Measurements from ENCODE around the gene RAPGEF6. TPM values are rescaled to one million over a fixed set of nuclear protein-coding genes. Genes with fewer than 3 reads are reported as not detected.
"Not testable (repeated sequence)": the region's sequence is repeated elsewhere in the genome, so short reads cannot be mapped to it uniquely, and the experiment has no call there.

Gene RAPGEF6
- total RNA-seq, 2 donors from 2014 or later: 36.5 to 37.3 TPM

GRCh38 chr5:131615957-131616356 is 19.1 kb downstream of the RAPGEF6 start:
- Mint-ChIP-seq H3K4me1 (ENCODE audit: low read depth) (peaks cover 45% of the 10 kb centered on the region), H3K27ac (no peak overlapping the region), H3K9me3 (peaks cover 0 to 2% of the 10 kb centered on the region in 2 donors), H3K27me3 (ENCODE audit: low read depth) (no peaks in the 10 kb centered on the region), H3K4me3 (no peak overlapping the region), H3K36me3 (ENCODE audit: insufficient read depth in 2 of 2) (peaks cover 2 to 11% of the 10 kb centered on the region in 2 donors)
- ATAC-seq (replicated peaks in 1 of 2) (no peak), DNase-seq (no peak)

- Mint-ChIP-seq H3K4me1 (ENCODE audit: low read depth) (peaks cover 39% of the 10 kb centered on the region), H3K9me3 (peaks cover 0 to 4% of the 10 kb centered on the region in 2 donors), H3K27ac (no peak overlapping the region), H3K36me3 (ENCODE audit: insufficient read depth in 2 of 2) (peaks cover 2 to 11% of the 10 kb centered on the region in 2 donors), H3K27me3 (ENCODE audit: low read depth) (no peaks in the 10 kb centered on the region), H3K4me3 (no peak overlapping the region)
- ATAC-seq (replicated peaks in 1 of 2) (no peak), DNase-seq (no peak)
Observed at GRCh38 chr5:131613423-131613822, 21.6 kb downstream of the RAPGEF6 start.

GRCh38 chr5:131611064-131611381 is 24.0 kb downstream of the RAPGEF6 start:
- Mint-ChIP-seq H3K4me1 (ENCODE audit: low read depth) (peaks cover 36% of the 10 kb centered on the region), H3K4me3 (no peak overlapping the region), H3K27me3 (ENCODE audit: low read depth) (no peaks in the 10 kb centered on the region), H3K27ac (no peak overlapping the region), H3K9me3 (peaks cover 0 to 4% of the 10 kb centered on the region in 2 donors), H3K36me3 (ENCODE audit: insufficient read depth in 2 of 2) (peaks cover 2 to 8% of the 10 kb centered on the region in 2 donors)
- ATAC-seq (replicated peaks in 1 of 2) (no peak), DNase-seq (no peak)

- ATAC-seq (replicated peaks in 1 of 2) (no peak), DNase-seq (no peak)
- Mint-ChIP-seq H3K27me3 (ENCODE audit: low read depth) (no peaks in the 10 kb centered on the region), H3K27ac (no peak overlapping the region), H3K36me3 (ENCODE audit: insufficient read depth in 2 of 2) (peaks cover 2 to 8% of the 10 kb centered on the region in 2 donors), H3K4me3 (no peak overlapping the region), H3K4me1 (ENCODE audit: low read depth) (peaks cover 35% of the 10 kb centered on the region), H3K9me3 (peaks cover 0 to 4% of the 10 kb centered on the region in 2 donors)
Observed at GRCh38 chr5:131610198-131611063, 24.6 kb downstream of the RAPGEF6 start.

DNA sequence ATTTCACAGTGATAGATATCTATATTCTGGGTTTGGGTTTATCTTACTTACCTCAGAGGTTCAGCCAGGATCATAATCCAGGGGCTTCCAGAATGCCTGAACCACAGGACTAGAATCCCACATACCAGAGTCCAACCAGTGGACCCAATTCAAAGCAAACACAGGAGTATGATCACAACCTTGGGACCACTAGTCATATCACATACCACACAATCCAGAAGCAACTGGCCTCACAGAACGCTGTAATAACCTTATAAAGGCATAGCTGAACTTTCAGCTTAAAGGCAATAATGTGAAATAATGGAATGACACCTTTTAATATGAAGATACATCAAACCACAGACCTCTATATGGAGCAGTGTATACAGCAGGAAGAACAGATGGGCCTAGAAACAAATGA is 25.3 kb downstream of the RAPGEF6 start:
- Mint-ChIP-seq H3K4me3 (no peak overlapping the region), H3K9me3 (peaks cover 0 to 4% of the 10 kb centered on the region in 2 donors), H3K27me3 (ENCODE audit: low read depth) (no peaks in the 10 kb centered on the region), H3K36me3 (ENCODE audit: insufficient read depth in 2 of 2) (peaks cover 2 to 8% of the 10 kb centered on the region in 2 donors), H3K27ac (no peak overlapping the region), H3K4me1 (ENCODE audit: low read depth) (peaks cover 40% of the 10 kb centered on the region)
- ATAC-seq (replicated peaks in 1 of 2) (no peak), DNase-seq (no peak)

GRCh38 chr5:131608597-131608996 is 26.4 kb downstream of the RAPGEF6 start:
- no peak for ATAC-seq (replicated peaks in 1 of 2)
- Mint-ChIP-seq H3K36me3 (ENCODE audit: insufficient read depth in 2 of 2) (peaks cover 0 to under 1% of the 10 kb centered on the region in 2 donors), H3K4me1 (ENCODE audit: low read depth) (peaks cover 40% of the 10 kb centered on the region), H3K27me3 (ENCODE audit: low read depth) (no peaks in the 10 kb centered on the region), H3K4me3 (no peak overlapping the region), H3K27ac (no peak overlapping the region), H3K9me3 (peaks cover 0 to 2% of the 10 kb centered on the region in 2 donors)
- no peak for DNase-seq

DNA sequence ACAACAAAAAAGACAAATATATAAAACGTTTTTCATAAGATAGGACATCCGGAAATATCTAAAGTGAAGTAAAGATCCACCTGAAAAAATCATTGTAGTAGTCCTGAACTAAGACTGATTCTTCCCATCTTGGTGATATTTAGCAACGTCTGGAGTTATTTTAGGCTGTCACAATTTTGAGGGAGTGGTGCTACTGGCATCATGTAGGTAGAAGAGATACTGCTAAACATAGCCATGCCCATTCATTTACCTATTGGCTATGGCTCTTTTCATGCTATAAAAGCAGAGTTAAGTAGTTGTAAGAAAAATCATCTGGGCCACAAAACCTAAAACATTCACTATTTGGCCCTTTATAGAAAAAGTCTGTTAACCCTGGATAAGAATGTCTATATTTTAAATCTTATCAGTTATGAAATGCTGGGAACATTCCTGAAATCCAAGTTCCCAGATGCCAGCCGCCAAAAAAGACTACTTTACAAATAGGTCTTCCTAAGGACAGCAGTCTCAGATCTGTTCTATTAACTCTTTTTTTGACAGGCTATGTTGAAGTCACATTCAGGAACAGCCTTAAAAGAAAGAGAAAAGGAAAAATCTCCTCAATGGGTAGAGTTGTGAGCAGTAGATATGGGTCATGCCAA is 27.0 kb downstream of the RAPGEF6 start:
- no peak for DNase-seq
- no peak overlapping the region for H3K27ac Mint-ChIP-seq
- ATAC-seq (replicated peaks in 1 of 2): no peak
- H3K4me3 Mint-ChIP-seq: no peak overlapping the region
- H3K27me3 Mint-ChIP-seq (ENCODE audit: low read depth): no peaks in the 10 kb centered on the region
- peaks cover 40% of the 10 kb centered on the region for H3K4me1 Mint-ChIP-seq (ENCODE audit: low read depth)
- H3K9me3 Mint-ChIP-seq: peaks cover 0 to 2% of the 10 kb centered on the region in 2 donors
- no peaks in the 10 kb centered on the region for H3K36me3 Mint-ChIP-seq (ENCODE audit: insufficient read depth in 2 of 2)

- Mint-ChIP-seq H3K4me1 (ENCODE audit: low read depth) (peaks cover 40% of the 10 kb centered on the region), H3K27me3 (ENCODE audit: low read depth) (no peaks in the 10 kb centered on the region), H3K4me3 (no peak overlapping the region), H3K27ac (no peak overlapping the region), H3K9me3 (peaks cover 0 to 2% of the 10 kb centered on the region in 2 donors), H3K36me3 (ENCODE audit: insufficient read depth in 2 of 2) (no peaks in the 10 kb centered on the region)
- ATAC-seq (replicated peaks in 1 of 2) (no peak), DNase-seq (no peak)
Observed at GRCh38 chr5:131607418-131607817, 27.6 kb downstream of the RAPGEF6 start.

DNA sequence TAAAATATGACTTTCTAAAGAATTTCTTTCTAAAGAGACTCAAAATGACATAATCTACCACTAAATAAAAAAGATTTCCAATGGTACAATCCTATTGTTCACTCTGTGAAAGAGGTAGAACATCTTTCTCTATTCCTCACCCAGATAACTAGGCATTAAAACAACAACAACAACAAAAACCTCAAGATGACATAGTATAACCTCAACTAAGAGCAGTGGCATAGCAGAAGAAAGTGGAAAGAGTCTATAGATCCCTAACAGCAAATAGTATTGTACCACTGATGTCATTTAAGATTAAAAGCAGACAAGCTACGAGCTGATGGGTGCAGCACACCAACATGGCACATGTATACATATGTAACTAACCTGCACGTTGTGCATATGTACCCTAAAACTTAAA is 29.9 kb downstream of the RAPGEF6 start:
- Mint-ChIP-seq H3K4me3 (no peak overlapping the region), H3K36me3 (ENCODE audit: insufficient read depth in 2 of 2) (peaks cover 3 to 5% of the 10 kb centered on the region in 2 donors), H3K27me3 (ENCODE audit: low read depth) (no peaks in the 10 kb centered on the region), H3K9me3 (no peaks in the 10 kb centered on the region), H3K4me1 (ENCODE audit: low read depth) (peaks cover 34% of the 10 kb centered on the region), H3K27ac (no peak overlapping the region)
- DNase-seq (no peak), ATAC-seq (replicated peaks in 1 of 2) (no peak)

GRCh38 chr5:131595088-131596033 is 39.7 kb downstream of the RAPGEF6 start:
- H3K27ac Mint-ChIP-seq: peak overlapping the region; percentile 77
- peak; percentile 86 to 87 for ATAC-seq (replicated peaks in 1 of 2)
- no peaks in the 10 kb centered on the region for H3K27me3 Mint-ChIP-seq (ENCODE audit: low read depth)
- no peaks in the 10 kb centered on the region for H3K9me3 Mint-ChIP-seq
- peaks cover 43% of the 10 kb centered on the region for H3K4me1 Mint-ChIP-seq (ENCODE audit: low read depth)
- peak in 1 of 2 donors; percentile 11 for DNase-seq
- peak overlapping the region; percentile 36 to 70 for H3K4me3 Mint-ChIP-seq
- H3K36me3 Mint-ChIP-seq (ENCODE audit: insufficient read depth in 2 of 2): peaks cover 4% of the 10 kb centered on the region in 2 donors

DNA sequence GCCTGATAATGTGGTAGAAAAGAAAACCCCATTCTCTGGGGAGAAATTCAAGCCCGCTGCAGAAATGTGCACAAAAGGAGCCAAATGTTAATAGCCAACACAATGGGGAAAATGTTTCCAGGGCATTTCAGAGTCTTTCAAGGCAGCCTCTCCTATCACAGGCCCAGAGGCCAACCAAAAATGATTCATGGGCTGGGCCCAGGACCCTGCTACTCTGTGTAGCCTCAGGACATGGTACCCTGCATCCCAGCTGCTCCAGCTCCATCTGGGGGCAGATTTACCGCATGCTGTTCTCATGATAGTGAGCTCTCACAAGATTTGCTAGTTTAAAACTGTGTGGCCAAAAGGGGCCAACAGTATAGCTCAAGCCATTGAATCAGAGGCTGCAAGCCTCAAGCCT is 41.1 kb downstream of the RAPGEF6 start:
- DNase-seq (no peak), ATAC-seq (replicated peaks in 1 of 2) (no peak)
- Mint-ChIP-seq H3K4me3 (no peak overlapping the region), H3K27ac (peak overlapping the region; percentile 5), H3K9me3 (no peaks in the 10 kb centered on the region), H3K4me1 (ENCODE audit: low read depth) (peaks cover 43% of the 10 kb centered on the region), H3K27me3 (ENCODE audit: low read depth) (no peaks in the 10 kb centered on the region), H3K36me3 (ENCODE audit: insufficient read depth in 2 of 2) (peaks cover 4% of the 10 kb centered on the region in 2 donors)

DNA sequence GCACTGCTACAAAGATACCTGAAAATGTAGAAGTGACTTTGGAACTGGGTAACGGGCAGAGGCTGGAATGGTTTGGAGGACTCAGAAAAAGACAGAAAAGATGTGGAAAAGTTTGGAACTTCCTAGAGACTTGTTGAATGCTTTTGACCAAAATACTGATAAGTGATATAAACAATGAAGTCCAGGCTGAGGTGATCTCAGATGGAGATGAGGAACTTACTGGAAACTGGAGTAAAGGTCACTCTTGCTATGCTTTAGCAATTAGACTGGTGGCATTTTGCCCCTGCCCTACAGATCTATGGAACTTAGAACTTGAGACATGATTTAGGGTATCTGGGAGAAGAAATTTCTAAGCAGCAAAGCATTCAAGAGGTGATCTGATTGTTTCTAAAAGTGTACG is 41.6 kb downstream of the RAPGEF6 start:
- not testable (repeated sequence) for DNase-seq; H3K36me3 Mint-ChIP-seq (ENCODE audit: insufficient read depth in 2 of 2); H3K9me3 Mint-ChIP-seq; H3K27me3 Mint-ChIP-seq (ENCODE audit: low read depth); H3K4me3 Mint-ChIP-seq; ATAC-seq (replicated peaks in 1 of 2)
- peaks cover 43% of the 10 kb centered on the region for H3K4me1 Mint-ChIP-seq (ENCODE audit: low read depth)
- H3K27ac Mint-ChIP-seq: peak overlapping the region; percentile 5

All from activated T-cell treated with anti-CD3 and anti-CD28 coated beads, Interleukin-2, amount 50 U/mL, for 72 hours (primary cell).